Measurements from ENCODE around the gene ARID1B.

DNA sequence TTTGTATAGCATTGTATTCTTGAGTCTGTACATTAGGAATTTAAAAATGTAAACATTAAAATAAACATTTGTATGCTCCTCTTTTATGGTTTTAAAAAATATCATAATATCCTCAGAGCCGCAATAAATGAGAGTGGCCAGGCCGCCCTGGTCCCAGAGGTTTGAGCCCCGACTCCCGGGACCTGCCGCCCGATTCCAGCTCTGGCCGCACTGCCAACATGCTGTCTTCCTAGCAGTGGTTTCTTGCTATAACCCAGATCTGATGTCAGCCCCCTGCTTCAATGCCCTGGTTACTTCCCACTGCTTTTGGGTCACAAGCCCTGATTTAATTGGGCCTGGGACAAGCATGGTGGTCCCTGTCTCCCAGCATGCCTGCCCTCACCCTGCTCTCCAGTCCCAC, 5.4 kb upstream of the ARID1B start:
- TF ChIP-seq KAT7 (CRISPR knock-in tag; IDR thresholded peaks at IDR 0.05; ENCODE audit: borderline replicate concordance) (no peak), IRF2 (CRISPR knock-in tag; IDR thresholded peaks at IDR 0.05; ENCODE audit: borderline replicate concordance, low read depth) (no peak), ELF4 (CRISPR knock-in tag; IDR thresholded peaks at IDR 0.05; ENCODE audit: low read depth) (no peak), SMAD3 (CRISPR knock-in tag; IDR thresholded peaks at IDR 0.05; ENCODE audit: borderline replicate concordance) (no peak), CREB1 (CRISPR knock-in tag; IDR thresholded peaks at IDR 0.05) (no peak), TEAD4 (CRISPR knock-in tag; IDR thresholded peaks at IDR 0.05) (no peak)
- TF ChIP-seq, protein P1, sequence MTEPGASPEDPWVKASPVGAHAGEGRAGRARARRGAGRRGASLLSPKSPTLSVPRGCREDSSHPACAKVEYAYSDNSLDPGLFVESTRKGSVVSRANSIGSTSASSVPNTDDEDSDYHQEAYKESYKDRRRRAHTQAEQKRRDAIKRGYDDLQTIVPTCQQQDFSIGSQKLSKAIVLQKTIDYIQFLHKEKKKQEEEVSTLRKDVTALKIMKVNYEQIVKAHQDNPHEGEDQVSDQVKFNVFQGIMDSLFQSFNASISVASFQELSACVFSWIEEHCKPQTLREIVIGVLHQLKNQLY (CRISPR knock-in tag; IDR thresholded peaks at IDR 0.05) = no peak
- TF ChIP-seq, protein P2, sequence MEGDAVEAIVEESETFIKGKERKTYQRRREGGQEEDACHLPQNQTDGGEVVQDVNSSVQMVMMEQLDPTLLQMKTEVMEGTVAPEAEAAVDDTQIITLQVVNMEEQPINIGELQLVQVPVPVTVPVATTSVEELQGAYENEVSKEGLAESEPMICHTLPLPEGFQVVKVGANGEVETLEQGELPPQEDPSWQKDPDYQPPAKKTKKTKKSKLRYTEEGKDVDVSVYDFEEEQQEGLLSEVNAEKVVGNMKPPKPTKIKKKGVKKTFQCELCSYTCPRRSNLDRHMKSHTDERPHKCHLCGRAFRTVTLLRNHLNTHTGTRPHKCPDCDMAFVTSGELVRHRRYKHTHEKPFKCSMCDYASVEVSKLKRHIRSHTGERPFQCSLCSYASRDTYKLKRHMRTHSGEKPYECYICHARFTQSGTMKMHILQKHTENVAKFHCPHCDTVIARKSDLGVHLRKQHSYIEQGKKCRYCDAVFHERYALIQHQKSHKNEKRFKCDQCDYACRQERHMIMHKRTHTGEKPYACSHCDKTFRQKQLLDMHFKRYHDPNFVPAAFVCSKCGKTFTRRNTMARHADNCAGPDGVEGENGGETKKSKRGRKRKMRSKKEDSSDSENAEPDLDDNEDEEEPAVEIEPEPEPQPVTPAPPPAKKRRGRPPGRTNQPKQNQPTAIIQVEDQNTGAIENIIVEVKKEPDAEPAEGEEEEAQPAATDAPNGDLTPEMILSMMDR (IDR thresholded peaks at IDR 0.05) = no peak
